IPS-15b (cell line): ENCODE data around the gene PIAS2.

ENCODE experiments used
- H3K27me3 ChIP-seq: one replicate; pipeline ENCODE4 v1.6.1; 2013; ENCODE audit warnings: low read length; ENCODE audit not compliant: control insufficient read depth, insufficient read depth
- H3K36me3 ChIP-seq: one replicate; pipeline ENCODE4 v1.6.1; 2013; ENCODE audit warnings: low read length; ENCODE audit not compliant: control insufficient read depth, insufficient read depth
- H3K4me1 ChIP-seq: one replicate; pipeline ENCODE4 v1.6.1; 2013; ENCODE audit warnings: mild to moderate bottlenecking, low read length; ENCODE audit not compliant: control insufficient read depth, insufficient read depth
- H3K4me3 ChIP-seq: one replicate; pipeline ENCODE4 v1.5.1; 2013; ENCODE audit warnings: low read depth, low read length
- H3K9ac ChIP-seq: one replicate; pipeline ENCODE4 v1.6.1; 2013; ENCODE audit warnings: low read depth, mild to moderate bottlenecking, low read length
- H3K9me3 ChIP-seq: one replicate; pipeline ENCODE4 v1.6.1; 2013; ENCODE audit warnings: mild to moderate bottlenecking, low read length; ENCODE audit not compliant: control insufficient read depth, insufficient read depth

Gene PIAS2

DNA sequence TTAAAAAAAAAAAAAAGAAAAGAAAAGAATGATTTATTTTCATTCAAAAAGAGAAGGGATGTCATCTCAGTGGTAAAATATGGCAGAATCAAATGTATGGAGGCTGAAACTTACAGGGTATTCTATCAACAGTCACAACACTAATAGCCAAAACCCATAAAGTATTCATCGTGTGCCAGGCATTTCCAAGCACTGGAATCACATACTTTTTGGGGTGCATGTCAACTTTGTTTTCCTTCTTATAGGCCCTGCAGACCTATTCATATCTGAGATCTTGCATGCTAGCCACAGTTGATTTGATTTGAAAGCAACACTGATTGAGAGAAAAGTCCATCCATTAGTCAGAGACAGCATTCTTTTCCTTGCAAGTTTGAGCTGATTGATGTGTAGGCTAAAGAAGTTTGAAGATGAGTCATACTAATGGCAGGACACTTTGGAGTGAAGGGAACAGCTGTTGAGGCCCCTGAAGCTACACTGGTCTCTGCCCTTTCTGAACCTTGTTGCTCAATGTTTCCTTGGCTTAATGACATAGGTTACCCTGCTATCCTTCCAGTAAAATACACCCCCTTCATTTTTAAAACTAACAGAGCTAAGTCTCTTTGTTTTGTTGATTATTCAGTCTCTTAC lies 22.1 kb upstream of the PIAS2 start:
- Histone ChIP-seq H3K9me3 (no peaks in the 10 kb centered on the region), H3K36me3 (no peaks in the 10 kb centered on the region), H3K9ac (no peak overlapping the region), H3K27me3 (no peaks in the 10 kb centered on the region), H3K4me3 (no peak overlapping the region), H3K4me1 (peaks cover 4% of the 10 kb centered on the region)

- no peaks in the 10 kb centered on the region for H3K4me1 ChIP-seq
- no peaks in the 10 kb centered on the region for H3K9me3 ChIP-seq
- H3K9ac ChIP-seq, result no peak overlapping the region
- H3K4me3 ChIP-seq, result no peak overlapping the region
- no peaks in the 10 kb centered on the region for H3K36me3 ChIP-seq
- H3K27me3 ChIP-seq, result no peaks in the 10 kb centered on the region
These were observed 3.3 kb upstream of the PIAS2 start for GRCh38 chr18:46920653-46921052.

DNA sequence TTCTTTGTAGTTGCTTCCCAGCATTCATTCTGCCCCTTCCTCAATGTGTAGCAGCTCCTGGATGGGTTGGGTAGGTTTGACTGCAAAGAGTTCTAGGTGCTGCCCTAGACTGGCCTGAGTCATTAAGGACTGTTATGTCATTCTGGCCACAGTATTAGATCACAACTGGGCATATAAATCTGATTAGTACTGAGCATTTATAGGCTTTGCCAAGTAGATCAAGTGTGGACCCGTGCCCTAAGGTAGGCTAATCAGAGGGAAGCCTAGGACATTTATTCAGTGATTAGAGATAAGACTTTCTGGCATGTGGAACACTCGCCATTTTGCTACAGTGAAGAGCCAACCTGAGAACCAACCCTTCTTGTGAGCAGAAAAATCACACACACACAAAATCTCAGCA lies 2.8 kb upstream of the PIAS2 start:
- no peaks in the 10 kb centered on the region for H3K36me3 ChIP-seq

DNA sequence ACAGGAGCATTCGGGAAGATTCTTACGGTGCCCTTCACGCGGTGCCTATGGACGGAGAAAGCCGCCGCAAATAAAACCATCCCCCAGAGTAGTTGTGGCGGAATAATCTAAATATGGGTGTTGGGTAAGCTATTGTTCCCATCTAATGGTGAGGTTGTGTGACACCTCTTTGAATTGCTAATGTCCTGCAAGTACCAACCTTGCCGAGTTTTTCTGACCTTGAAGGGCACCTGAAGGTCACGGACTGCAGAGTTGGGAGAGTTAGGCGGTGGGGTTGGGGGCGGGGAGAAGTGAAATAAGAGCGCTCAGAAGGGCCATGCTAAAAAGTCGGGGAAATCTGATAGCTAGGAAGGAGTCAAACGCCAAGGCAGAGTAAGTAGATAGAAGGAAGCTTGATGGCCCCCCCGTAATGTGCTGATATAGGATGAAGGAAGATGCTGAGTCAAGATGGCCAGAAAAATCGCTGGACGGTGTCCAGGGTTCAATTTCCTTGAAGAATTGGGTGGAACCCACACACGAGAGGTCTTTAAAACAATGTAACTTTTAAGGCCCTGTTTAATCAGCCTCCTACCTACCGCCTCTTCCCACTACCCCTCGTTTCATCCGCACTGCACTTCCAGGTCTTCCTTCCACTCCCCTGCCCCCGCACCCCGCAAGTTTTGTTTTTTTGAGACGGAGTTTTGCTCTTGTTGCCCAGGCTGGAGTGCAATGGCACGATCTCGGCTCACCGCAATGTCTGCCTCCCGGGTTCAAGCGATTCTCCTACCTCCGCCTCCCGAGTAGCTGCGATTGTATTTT lies 695 bp upstream of the PIAS2 start:
- Histone ChIP-seq H3K36me3 (no peaks in the 10 kb centered on the region), H3K9me3 (no peaks in the 10 kb centered on the region), H3K27me3 (no peaks in the 10 kb centered on the region), H3K4me3 (peak overlapping the region; percentile 83), H3K9ac (peak overlapping the region; percentile 76), H3K4me1 (peaks cover 14% of the 10 kb centered on the region)

More for the DNA sequence above, 2.8 kb upstream of the PIAS2 start:
- Histone ChIP-seq H3K9me3 (no peaks in the 10 kb centered on the region), H3K4me1 (peaks cover 5% of the 10 kb centered on the region), H3K27me3 (no peaks in the 10 kb centered on the region), H3K9ac (no peak overlapping the region), H3K4me3 (no peak overlapping the region)

- no peaks in the 10 kb centered on the region for H3K36me3 ChIP-seq
- no peaks in the 10 kb centered on the region for H3K9me3 ChIP-seq
- peaks cover 20% of the 10 kb centered on the region for H3K4me1 ChIP-seq
- H3K4me3 ChIP-seq, result peak overlapping the region; percentile 96
- H3K9ac ChIP-seq, result peak overlapping the region; percentile 82
- H3K27me3 ChIP-seq, result no peaks in the 10 kb centered on the region
These were observed 678 bp downstream of the PIAS2 start for GRCh38 chr18:46916551-46917107.

- Histone ChIP-seq H3K9ac (peak overlapping the region; percentile 49), H3K27me3 (no peaks in the 10 kb centered on the region), H3K4me3 (peak overlapping the region; percentile 96), H3K9me3 (no peaks in the 10 kb centered on the region), H3K36me3 (no peaks in the 10 kb centered on the region), H3K4me1 (peaks cover 20% of the 10 kb centered on the region)
These were observed 1.3 kb downstream of the PIAS2 start for GRCh38 chr18:46915800-46916550.

- no peaks in the 10 kb centered on the region for H3K9me3 ChIP-seq
- H3K4me3 ChIP-seq, result no peak overlapping the region
- H3K9ac ChIP-seq, result no peak overlapping the region
- H3K36me3 ChIP-seq, result no peaks in the 10 kb centered on the region
- H3K4me1 ChIP-seq, result peaks cover 23% of the 10 kb centered on the region
- H3K27me3 ChIP-seq, result no peaks in the 10 kb centered on the region
These were observed 6.5 kb downstream of the PIAS2 start for GRCh38 chr18:46910856-46911255.

DNA sequence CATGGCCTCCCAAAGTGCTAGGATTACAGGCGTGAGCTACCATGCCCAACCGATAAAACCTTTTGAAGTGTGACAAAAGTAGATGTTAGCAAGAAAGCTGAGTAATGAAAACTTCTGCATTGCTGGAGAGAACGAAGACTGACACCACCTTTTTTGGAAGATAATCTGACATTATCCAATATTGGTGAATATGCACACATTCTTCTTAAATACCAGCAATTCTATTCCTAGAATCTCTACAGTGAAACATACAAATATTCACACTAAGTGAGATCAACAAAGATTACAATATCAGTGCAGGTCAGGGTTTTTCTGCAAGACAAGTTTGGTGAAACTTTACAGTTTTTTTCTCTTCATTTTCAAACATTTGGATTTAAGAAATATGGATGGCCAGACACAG lies 7.8 kb downstream of the PIAS2 start:
- no peaks in the 10 kb centered on the region for H3K36me3 ChIP-seq
- H3K4me1 ChIP-seq, result peaks cover 12% of the 10 kb centered on the region
- H3K4me3 ChIP-seq, result no peak overlapping the region
- no peaks in the 10 kb centered on the region for H3K27me3 ChIP-seq
- H3K9ac ChIP-seq, result no peak overlapping the region
- H3K9me3 ChIP-seq, result no peaks in the 10 kb centered on the region

DNA sequence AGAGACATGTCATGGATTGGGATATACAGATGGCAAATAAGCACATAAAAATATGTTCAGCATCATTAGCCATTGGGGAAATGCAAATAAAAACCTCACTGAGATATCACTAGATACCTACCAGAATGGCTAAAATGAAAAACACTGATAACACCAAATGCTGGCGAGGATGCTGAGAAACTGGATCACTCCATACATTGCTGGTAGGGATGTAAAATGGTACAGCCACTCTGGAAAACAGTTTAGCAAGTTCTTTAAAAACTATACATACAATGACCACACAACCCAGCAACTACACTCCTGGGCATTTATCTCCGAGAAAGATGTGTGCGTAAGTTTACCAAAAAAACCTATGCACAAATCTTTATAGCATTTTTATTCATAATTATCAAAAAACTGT lies 13.9 kb downstream of the PIAS2 start:
- Histone ChIP-seq H3K4me1 (peaks cover 7% of the 10 kb centered on the region), H3K9me3 (no peaks in the 10 kb centered on the region), H3K36me3 (no peaks in the 10 kb centered on the region), H3K27me3 (no peaks in the 10 kb centered on the region), H3K4me3 (no peak overlapping the region), H3K9ac (no peak overlapping the region)

DNA sequence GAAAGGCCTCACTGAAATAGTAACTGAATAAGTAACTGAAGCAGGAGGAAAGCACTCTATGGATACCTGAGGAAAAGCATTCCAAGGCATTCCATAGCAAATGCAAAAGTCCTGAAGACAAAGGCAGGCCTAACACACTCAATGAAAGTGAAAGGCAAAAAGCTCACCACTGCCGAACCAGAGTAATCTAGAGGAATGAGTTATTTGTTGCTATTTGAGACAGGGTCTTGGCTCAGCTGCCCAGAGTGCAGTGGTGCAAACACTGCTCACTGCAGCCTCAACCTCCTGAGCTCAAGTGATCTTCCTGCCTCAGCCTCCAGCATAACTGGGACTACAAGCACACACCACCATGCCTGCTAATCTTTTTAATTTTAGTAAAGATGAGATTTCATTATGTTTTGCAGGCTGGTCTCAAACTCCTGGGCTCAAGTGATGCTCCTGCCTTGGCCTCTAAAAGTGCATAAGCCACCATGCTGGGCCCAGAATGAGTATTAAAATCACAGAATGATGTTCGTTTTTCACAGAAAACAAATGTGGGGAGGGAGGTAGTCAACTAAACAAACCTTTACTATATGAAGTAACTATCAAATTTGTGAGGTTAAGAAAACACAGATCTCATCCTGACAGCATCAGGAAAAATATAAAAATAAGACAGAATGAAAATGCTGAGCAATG lies 17.9 kb downstream of the PIAS2 start:
- H3K36me3 ChIP-seq, result no peaks in the 10 kb centered on the region
- no peaks in the 10 kb centered on the region for H3K9me3 ChIP-seq
- no peak overlapping the region for H3K9ac ChIP-seq
- H3K4me3 ChIP-seq, result peak overlapping the region; percentile 10
- peaks cover 7% of the 10 kb centered on the region for H3K4me1 ChIP-seq
- H3K27me3 ChIP-seq, result no peaks in the 10 kb centered on the region

DNA sequence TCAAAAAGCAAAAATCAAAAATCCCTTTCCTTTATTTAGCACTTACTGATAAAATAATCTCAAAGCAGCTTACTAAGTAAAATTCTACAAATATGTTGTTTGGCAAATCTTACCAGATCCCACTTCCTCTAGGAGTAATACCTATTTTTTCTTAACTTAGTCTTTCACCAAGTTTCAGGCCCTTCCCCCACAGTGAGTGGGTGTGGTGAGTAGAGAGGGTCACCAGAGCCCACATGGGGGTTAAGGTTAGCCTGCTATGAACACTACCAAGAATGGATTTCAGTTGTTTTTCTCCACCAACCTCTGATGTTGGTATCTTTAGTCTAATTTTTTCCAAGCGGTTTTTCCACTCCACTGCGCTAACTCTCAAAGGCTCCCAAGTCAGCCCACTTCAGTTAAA lies 23.2 kb downstream of the PIAS2 start:
- H3K9me3 ChIP-seq, result peaks cover 12% of the 10 kb centered on the region
- peaks cover 3% of the 10 kb centered on the region for H3K4me1 ChIP-seq
- H3K27me3 ChIP-seq, result no peaks in the 10 kb centered on the region
- H3K9ac ChIP-seq, result no peak overlapping the region
- H3K4me3 ChIP-seq, result no peak overlapping the region
- H3K36me3 ChIP-seq, result peaks cover 12% of the 10 kb centered on the region
